H1 (cell line): Measurements from ENCODE around the gene R3HDM2. TPM values are rescaled to one million over a fixed set of nuclear protein-coding genes. Genes with fewer than 3 reads are reported as not detected.

Experiments used
- CTCF ChIA-PET: fragments of 300-600 bp; sonication (Branson Sonifier 250); formaldehyde crosslinking; loops from one replicate; lab custom pipeline; 2021; ENCODE audit not compliant: partially characterized antibody; lab: Charles Lee
- POLR2A ChIA-PET: fragments of 300-600 bp; sonication (Branson Sonifier 250); formaldehyde crosslinking; loops from one replicate; lab custom pipeline; 2021; ENCODE audit warnings: inconsistent platforms; ENCODE audit not compliant: partially characterized antibody; lab: Charles Lee
- DNase-seq, 2 experiments: peaks; one replicate each; pipeline versions ENCODE4 v3.0.0 to v3.0.0-alpha.2; 2010 to 2022; ENCODE audit warnings: low spot score in 2 of 2, low read depth in 1 of 2, mixed read lengths in 1 of 2
- FAIRE-seq: peaks from 2 replicates; lab custom pipeline; 2011; peaks lifted over from hg19 to GRCh38; lab: Jason Lieb, UNC
- H2AFZ ChIP-seq: 2 replicates; pipeline ENCODE4 v1.8.1; 2012; ENCODE audit warnings: low read length, inconsistent platforms
- H2AK5ac ChIP-seq: 2 replicates; pipeline ENCODE4 v1.6.1; 2013; ENCODE audit warnings: low read depth, low read length
- H2BK120ac ChIP-seq: replicated peaks from 2 replicates; pipeline ENCODE3; 2013; ENCODE audit warnings: low read depth, low read length, inconsistent platforms
- H2BK12ac ChIP-seq: 2 replicates; pipeline ENCODE4 v1.6.1; 2013; ENCODE audit warnings: low read depth, low read length
- H2BK15ac ChIP-seq: 2 replicates; pipeline ENCODE4 v1.6.1; 2013; ENCODE audit warnings: low read length
- H2BK20ac ChIP-seq: 2 replicates; pipeline ENCODE4 v1.6.1; 2013; ENCODE audit warnings: low read length
- H2BK5ac ChIP-seq: 2 replicates; pipeline ENCODE4 v1.6.1; 2013; ENCODE audit warnings: low read depth, low read length
- H3K14ac ChIP-seq: 2 replicates; pipeline ENCODE4 v1.6.1; 2013; ENCODE audit warnings: inconsistent platforms; ENCODE audit not compliant: insufficient read length
- H3K18ac ChIP-seq: 2 replicates; pipeline ENCODE4 v1.6.1; 2013; ENCODE audit warnings: low read length; ENCODE audit errors: extremely low read depth
- H3K23ac ChIP-seq: 2 replicates; pipeline ENCODE4 v1.6.1; 2013; ENCODE audit warnings: inconsistent platforms; ENCODE audit not compliant: insufficient read length
- H3K23me2 ChIP-seq: 2 replicates; pipeline ENCODE4 v1.6.1; 2013; ENCODE audit warnings: low read depth, low read length
- H3K27ac ChIP-seq: 2 replicates; pipeline ENCODE4 v1.6.1; 2011; ENCODE audit warnings: low read depth, low read length, inconsistent platforms
- H3K27me3 ChIP-seq, 4 experiments: replicated peaks in 1 of 4; 1 replicate in 1 of 4; 2 replicates in 3 of 4; pipeline versions ENCODE4 v1.6.1 to v1.8.1; 2011 to 2013; ENCODE audit warnings: low read length in 3 of 4, mild to moderate bottlenecking in 3 of 4, inconsistent platforms in 2 of 4, mixed read lengths in 2 of 4, moderate library complexity in 1 of 4; ENCODE audit not compliant: control insufficient read depth in 3 of 4, insufficient read depth in 3 of 4; ENCODE audit errors: extremely low read depth in 1 of 4
- H3K36me3 ChIP-seq, 4 experiments: 2 replicates each; pipeline versions ENCODE4 v1.6.1 to v1.8.1; 2011 to 2013; ENCODE audit warnings: mild to moderate bottlenecking in 4 of 4, low read length in 3 of 4, moderate library complexity in 2 of 4, control low read depth in 1 of 4, inconsistent platforms in 1 of 4; ENCODE audit not compliant: insufficient read depth in 4 of 4, control insufficient read depth in 2 of 4
- H3K4ac ChIP-seq: replicated peaks from 2 replicates; pipeline ENCODE3; 2013; ENCODE audit warnings: low read length, low read depth, mixed read lengths, inconsistent platforms; ENCODE audit not compliant: insufficient read length
- H3K4me1 ChIP-seq, 4 experiments: replicated peaks in 1 of 4; 1 replicate in 1 of 4; 2 replicates in 3 of 4; pipeline versions ENCODE4 v1.6.1 to v1.8.1; 2011 to 2013; ENCODE audit warnings: low read length in 3 of 4, inconsistent platforms in 2 of 4, mixed read lengths in 1 of 4; ENCODE audit not compliant: insufficient read depth in 4 of 4, control insufficient read depth in 3 of 4
- H3K4me2 ChIP-seq, 2 experiments: 2 replicates each; pipeline versions ENCODE4 v1.6.1 to v1.8.1; 2011 to 2013; ENCODE audit warnings: low read depth in 2 of 2, low read length in 2 of 2, control low read depth in 1 of 2, inconsistent platforms in 1 of 2, mild to moderate bottlenecking in 1 of 2; ENCODE audit not compliant: insufficient read depth in 1 of 2
- H3K4me3 ChIP-seq, 4 experiments: fragments of 200-600, 300-600 bp in 1 of 4; sonication (generic), shearing (Covaris generic), sonication (Bioruptor Twin) in 1 of 4; 2 replicates each; pipeline versions ENCODE4 v1.5.1 to v1.8.1; 2011 to 2016; ENCODE audit warnings: low read length in 4 of 4, low read depth in 3 of 4, control low read depth in 2 of 4, inconsistent platforms in 2 of 4, mild to moderate bottlenecking in 2 of 4, mixed read lengths in 1 of 4, moderate library complexity in 1 of 4; ENCODE audit not compliant: insufficient read depth in 2 of 4; ENCODE audit errors: extremely low read depth in 1 of 4
- H3K56ac ChIP-seq: replicated peaks from 2 replicates; pipeline ENCODE3; 2013; ENCODE audit warnings: low read depth, mild to moderate bottlenecking, mixed read lengths, low read length, inconsistent platforms; ENCODE audit not compliant: insufficient read length
- H3K79me1 ChIP-seq: 2 replicates; pipeline ENCODE4 v1.6.1; 2013; ENCODE audit warnings: low read depth, low read length, control low read depth
- H3K79me2 ChIP-seq, 2 experiments: 2 replicates each; pipeline versions ENCODE4 v1.6.1 to v1.8.1; 2012 to 2013; ENCODE audit warnings: low read length in 2 of 2, mild to moderate bottlenecking in 2 of 2, inconsistent platforms in 1 of 2; ENCODE audit not compliant: insufficient read depth in 2 of 2, control insufficient read depth in 1 of 2
- H3K9ac ChIP-seq, 4 experiments: replicated peaks in 1 of 4; 1 replicate in 1 of 4; 2 replicates in 3 of 4; pipeline versions ENCODE4 v1.6.1 to v1.8.1; 2011 to 2013; ENCODE audit warnings: low read depth in 3 of 4, low read length in 3 of 4, control low read depth in 2 of 4, mild to moderate bottlenecking in 2 of 4, moderate library complexity in 2 of 4, inconsistent platforms in 1 of 4; ENCODE audit errors: extremely low read depth in 1 of 4
- H3K9me3 ChIP-seq, 2 experiments: 2 replicates each; pipeline versions ENCODE4 v1.6.1 to v1.8.1; 2012 to 2013; ENCODE audit warnings: mild to moderate bottlenecking in 2 of 2, moderate library complexity in 2 of 2, control low read depth in 1 of 2, inconsistent platforms in 1 of 2, low read depth in 1 of 2, low read length in 1 of 2, mixed read lengths in 1 of 2; ENCODE audit not compliant: insufficient read depth in 2 of 2
- H4K20me1 ChIP-seq, 2 experiments: replicated peaks in 1 of 2; 2 replicates each; pipeline versions ENCODE3 to v1.8.1; 2011 to 2013; ENCODE audit warnings: inconsistent platforms in 2 of 2, low read length in 2 of 2, mild to moderate bottlenecking in 1 of 2; ENCODE audit not compliant: insufficient read depth in 2 of 2, control insufficient read depth in 1 of 2
- H4K5ac ChIP-seq: 2 replicates; pipeline ENCODE4 v1.6.1; 2013; ENCODE audit warnings: low read length, low read depth, mixed read lengths, inconsistent platforms; ENCODE audit not compliant: insufficient read length
- H4K8ac ChIP-seq: 2 replicates; pipeline ENCODE4 v1.8.0; 2013; ENCODE audit warnings: mild to moderate bottlenecking, moderate library complexity, low read length, inconsistent platforms; ENCODE audit not compliant: insufficient read depth; ENCODE audit errors: extremely low read depth
- H4K91ac ChIP-seq: replicated peaks from 2 replicates; pipeline ENCODE3; 2013; ENCODE audit warnings: low read length, mixed read lengths, inconsistent platforms; ENCODE audit not compliant: insufficient read length
- ATF2 ChIP-seq: IDR thresholded peaks from 2 replicates; pipeline ENCODE4 v1.6.1; 2012; ENCODE audit warnings: low read length, inconsistent platforms
- BRCA1 ChIP-seq: IDR thresholded peaks from 2 replicates; pipeline ENCODE4 v1.6.1; 2012; ENCODE audit warnings: low read depth, low read length, improper control_type of control experiment
- GABPA ChIP-seq: IDR thresholded peaks from 2 replicates; pipeline ENCODE4 v1.6.1; 2011; ENCODE audit warnings: mild to moderate bottlenecking, low read length, moderate library complexity, borderline replicate concordance; ENCODE audit not compliant: insufficient read depth
- KDM1A ChIP-seq: fragments of 200-600, 300-600 bp; sonication (generic); IDR thresholded peaks from 2 replicates; pipeline ENCODE4 v1.7.1; 2016; ENCODE audit warnings: mild to moderate bottlenecking, low read length, borderline replicate concordance
- KDM4A ChIP-seq: IDR thresholded peaks from one replicate; pipeline ENCODE4 v1.7.1; 2012; ENCODE audit warnings: low read depth, mild to moderate bottlenecking, moderate library complexity, low read length, inconsistent platforms; ENCODE audit not compliant: severe bottlenecking
- NRF1 ChIP-seq: IDR thresholded peaks from 2 replicates; pipeline ENCODE4 v1.6.1; 2011; ENCODE audit warnings: mild to moderate bottlenecking, low read depth, low read length, improper control_type of control experiment
- PHF8 ChIP-seq: fragments of 200-600 bp; sonication (generic); conservative IDR thresholded peaks from 2 replicates; pipeline ENCODE4 v1.7.1; 2012; ENCODE audit warnings: low read depth, mild to moderate bottlenecking, inconsistent platforms, low read length, moderate library complexity
- POU5F1 ChIP-seq: IDR thresholded peaks from 2 replicates; pipeline ENCODE4 v1.6.1; 2011; ENCODE audit warnings: low read depth, mild to moderate bottlenecking, low read length, moderate library complexity
- RNF2 ChIP-seq: fragments of 200-900, 300-1000 bp; sonication (generic); IDR thresholded peaks from 2 replicates; pipeline ENCODE4 v1.7.1; 2016; ENCODE audit warnings: borderline replicate concordance, low read depth, mild to moderate bottlenecking, antibody characterized with exemption, low read length; ENCODE audit not compliant: poor library complexity, severe bottlenecking; ENCODE audit errors: missing control alignments
- YY1 ChIP-seq: IDR thresholded peaks from 2 replicates; pipeline ENCODE4 v1.6.1; 2011; ENCODE audit warnings: low read depth, mild to moderate bottlenecking, low read length
- WGBS, 2 experiments: shearing (Covaris generic) in 1 of 2; methylation state at CpG; one replicate each; pipeline versions ENCODE4 v1.1.6 to v1.1.7; 2013 to 2015; ENCODE audit warnings: low lambda C conversion rate in 2 of 2, mixed read lengths in 2 of 2, inconsistent platforms in 1 of 2, low coverage in 1 of 2, missing lambda C conversion rate in 1 of 2; ENCODE audit not compliant: insufficient replicate concordance in 2 of 2, insufficient coverage in 1 of 2, insufficient read length in 1 of 2; ENCODE audit errors: extremely low coverage in 1 of 2, missing lambda C conversion rate in 1 of 2; 5-methylcytosine and 5-hydroxymethylcytosine counted together
- polyA plus RNA-seq, 7 experiments: library from polyadenylated mRNA; depleted of rRNA in 3 of 7; stranded (reverse) in 5 of 7; unstranded in 2 of 7; fragments of >200 nt in 5 of 7; fragments of 200-250 nt in 2 of 7; gene quantifications; 1 replicate in 5 of 7; 2 replicates in 1 of 7; 4 replicates in 1 of 7; pipeline versions ENCODE4 v1.2.1 to v1.2.3, GENCODE V29; 2011 to 2013; ENCODE audit warnings: missing spikeins in 2 of 7, mixed read lengths in 2 of 7
- total RNA-seq: library from RNA; stranded (reverse); fragmentation: NEBNext Ultra II Directional; extraction: Animal tissue kit (Norgen Biotek cat#: 25700); gene quantifications from 2 replicates; pipeline ENCODE4 v1.2.1, GENCODE V29; 2021

Gene R3HDM2
- total and polyA plus RNA-seq, 2 of the 8 experiments (the other 6 are each of a cell fraction or from before 2014, with no cell fraction given) = 25.6 to 27.0 TPM

DNA sequence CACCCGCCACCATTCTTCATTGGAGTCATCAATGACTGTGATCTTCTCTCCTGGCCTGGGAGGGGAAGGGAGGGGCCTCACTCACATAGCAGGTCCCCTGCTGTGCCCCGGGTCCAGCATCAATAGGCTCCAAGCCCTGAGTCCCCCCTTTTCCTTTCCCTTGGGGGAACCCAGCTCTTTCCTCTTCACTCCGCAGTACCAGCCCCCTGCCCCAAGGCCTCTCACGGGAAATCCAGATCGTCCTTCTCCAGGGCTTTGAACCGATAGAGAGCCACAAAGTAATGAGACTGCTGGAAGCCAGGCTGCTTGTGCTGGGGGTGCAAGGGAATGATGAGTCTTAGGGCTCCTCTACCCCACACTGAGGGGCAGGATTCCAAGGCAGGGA is 186.5 kb downstream of the R3HDM2 start:
- Histone ChIP-seq H4K5ac (no peak overlapping the region), H3K4me2 (peak overlapping the region in 1 of 2 experiments; percentile 89; a peak in 1 of 4 replicates), H3K9ac (no peak overlapping the region), H4K20me1 (peaks cover 2 to 8% of the 10 kb centered on the region in 2 experiments), H3K9me3 (no peaks in the 10 kb centered on the region; a peak in 1 of 4 replicates), H3K36me3 (no peaks in the 10 kb centered on the region), H3K18ac (no peak overlapping the region), H2BK120ac (no peak overlapping the region), H2AK5ac (peak overlapping the region; percentile 70), H3K79me1 (no peaks in the 10 kb centered on the region), H4K8ac (no peak overlapping the region), H3K27me3 (peaks cover 30 to 45% (median 43%) of the 10 kb centered on the region in 4 experiments), H3K4me3 (peak overlapping the region in 1 of 4 experiments; percentile 67; a peak in 1 of 8 replicates), H3K4ac (no peak overlapping the region), H3K14ac (no peak overlapping the region), H3K23ac (no peak overlapping the region), H3K23me2 (peaks cover 15% of the 10 kb centered on the region; the same call in 1 of the 2 replicates), H3K27ac (no peak overlapping the region), H2AFZ (no peak overlapping the region), H2BK20ac (no peak overlapping the region), H3K56ac (no peak overlapping the region), H2BK5ac (no peak overlapping the region), H2BK15ac (0 out of 2 replicates have a peak overlapping the region, but pooled peaks have one; percentile 13), H3K4me1 (peaks cover 5 to 39% (median 27%) of the 10 kb centered on the region in 4 experiments), H2BK12ac (peak overlapping the region; percentile 7; the same call in 1 of the 2 replicates), H3K79me2 (no peaks in the 10 kb centered on the region), H4K91ac (no peak overlapping the region)
- CTCF ChIA-PET = interaction anchor here (0.6 to 27.9 kb wide), 16 partner anchors 7 to 1004 kb away, joined by 3 to 726 read pairs (median 4); partner anchors contain the start of genes ARHGAP9, GLI1, INHBE and NEMP1
- TF ChIP-seq PHF8 (no peak), ATF2 (no peak), GABPA (no peak), BRCA1 (no peak), KDM1A (no peak), RNF2 (no peak), KDM4A (no peak), NRF1 (no peak), POU5F1 (no peak), YY1 (no peak)
- FAIRE-seq (no peak), DNase-seq (no peak)
- POLR2A ChIA-PET = interaction anchor here (0.9 to 23.7 kb wide), 6 partner anchors 15 to 210 kb away, joined by 3 to 852 read pairs (median 4); partner anchors contain the start of genes LRP1, NXPH4 and SHMT2
- WGBS, 2 experiments = 77% methylated on average over 6 of the region's 6 CpGs; no CpG with 5 or more reads in 1 of the 2 experiments
